HG03469 (cell line): ENCODE data around the gene RBSN.
"Not testable (repeated sequence)": the region's sequence is repeated elsewhere in the genome, so short reads cannot be mapped to it uniquely, and the experiment has no call there.

Source experiments
- ATAC-seq: cut with Tn5 transposase; IDR thresholded peaks from one replicate; pipeline ENCODE4 v1.9.1; 2021; ENCODE audit warnings: mild to moderate bottlenecking, moderate library complexity, moderate number of reproducible peaks; ENCODE audit not compliant: unreplicated experiment

Gene RBSN

GRCh38 chr3:15098503-15099363 lies at the start of gene RBSN:
TSS of gene RBSN (minus strand) at chr3:15099148. CDS start at chr3:15096120, 3,028 bp downstream.
- peak; percentile 74 for ATAC-seq

GRCh38 chr3:15148614-15149013 lies 49.7 kb upstream of the RBSN start:
- ATAC-seq: no peak

GRCh38 chr3:15136885-15137284 lies 37.9 kb upstream of the RBSN start:
- not testable (repeated sequence) for ATAC-seq

- not testable (repeated sequence) for ATAC-seq
Observed at GRCh38 chr3:15134968-15135367, 36.0 kb upstream of the RBSN start.

GRCh38 chr3:15128403-15128802 lies 29.5 kb upstream of the RBSN start:
- ATAC-seq: not testable (repeated sequence)

- not testable (repeated sequence) for ATAC-seq
Observed at GRCh38 chr3:15126975-15127374, 28.0 kb upstream of the RBSN start.

GRCh38 chr3:15122398-15122797 lies 23.4 kb upstream of the RBSN start:
- no peak for ATAC-seq

GRCh38 chr3:15121936-15122335 lies 23.0 kb upstream of the RBSN start:
- no peak for ATAC-seq

- ATAC-seq: no peak
Observed at GRCh38 chr3:15120986-15121385, 22.0 kb upstream of the RBSN start.

- ATAC-seq: no peak
Observed at GRCh38 chr3:15117011-15117410, 18.1 kb upstream of the RBSN start.

GRCh38 chr3:15116032-15116669 lies 17.2 kb upstream of the RBSN start:
- no peak for ATAC-seq

- ATAC-seq: no peak
Observed at GRCh38 chr3:15114466-15115358, 15.8 kb upstream of the RBSN start.

- no peak for ATAC-seq
Observed at GRCh38 chr3:15113884-15114283, 14.9 kb upstream of the RBSN start.

GRCh38 chr3:15113471-15113870 lies 14.5 kb upstream of the RBSN start:
- no peak for ATAC-seq

GRCh38 chr3:15112011-15112410 lies 13.1 kb upstream of the RBSN start:
- ATAC-seq: no peak

GRCh38 chr3:15110206-15110605 lies 11.3 kb upstream of the RBSN start:
- ATAC-seq: no peak

GRCh38 chr3:15108869-15109268 lies 9.9 kb upstream of the RBSN start:
- ATAC-seq: no peak

- no peak for ATAC-seq
Observed at GRCh38 chr3:15108082-15108545, 9.2 kb upstream of the RBSN start.

GRCh38 chr3:15107075-15107947 lies 8.4 kb upstream of the RBSN start:
- no peak for ATAC-seq

GRCh38 chr3:15102836-15103235 lies 3.9 kb upstream of the RBSN start:
- no peak for ATAC-seq
